RWPE2 (cell line): Measurements from ENCODE around the gene EXOSC9.

Experiments used
- ATAC-seq: fragments of 200-7000 bp; cut with Tn5 transposase; 3 replicates; pipeline ENCODE4 v1.9.1; 2021; ENCODE audit warnings: low read depth
- DNase-seq: peaks from one replicate; pipeline ENCODE4 v3.0.0-alpha.2; 2020; ENCODE audit warnings: low spot score
- H3K27ac ChIP-seq: fragments of 450-650 bp; 2 replicates; pipeline ENCODE4 v1.5.1; 2017; ENCODE audit warnings: mild to moderate bottlenecking; ENCODE audit not compliant: poor library complexity, severe bottlenecking
- H3K27me3 ChIP-seq: fragments of 250-450 bp; sonication (Bioruptor Pico); 2 replicates; pipeline ENCODE4 v1.5.1; 2021; ENCODE audit warnings: mild to moderate bottlenecking, moderate library complexity; ENCODE audit not compliant: insufficient read depth, poor library complexity, severe bottlenecking
- H3K36me3 ChIP-seq: fragments of 250-450 bp; sonication (Bioruptor Pico); 2 replicates; pipeline ENCODE4 v1.5.1; 2020; ENCODE audit warnings: low read depth, mild to moderate bottlenecking, moderate library complexity
- H3K4me1 ChIP-seq: fragments of 250-450 bp; sonication (Bioruptor Pico); 2 replicates; pipeline ENCODE4 v1.5.1; 2021; ENCODE audit warnings: mild to moderate bottlenecking, moderate library complexity; ENCODE audit not compliant: insufficient read depth, poor library complexity, severe bottlenecking
- H3K4me3 ChIP-seq: fragments of 250-450 bp; sonication (Bioruptor Pico); 2 replicates; pipeline ENCODE4 v1.5.1; 2021; ENCODE audit warnings: mild to moderate bottlenecking, moderate library complexity; ENCODE audit not compliant: severe bottlenecking
- H3K9me3 ChIP-seq: fragments of 250-450 bp; sonication (Bioruptor Pico); 2 replicates; pipeline ENCODE4 v1.5.1; 2021; ENCODE audit warnings: mild to moderate bottlenecking, moderate library complexity; ENCODE audit not compliant: severe bottlenecking
- CTCF ChIP-seq: fragments of 450-650 bp; IDR thresholded peaks from one replicate; pipeline ENCODE4 v1.5.1; 2017; ENCODE audit warnings: mild to moderate bottlenecking, moderate library complexity; ENCODE audit not compliant: poor library complexity, severe bottlenecking

The EXOSC9 gene

DNA sequence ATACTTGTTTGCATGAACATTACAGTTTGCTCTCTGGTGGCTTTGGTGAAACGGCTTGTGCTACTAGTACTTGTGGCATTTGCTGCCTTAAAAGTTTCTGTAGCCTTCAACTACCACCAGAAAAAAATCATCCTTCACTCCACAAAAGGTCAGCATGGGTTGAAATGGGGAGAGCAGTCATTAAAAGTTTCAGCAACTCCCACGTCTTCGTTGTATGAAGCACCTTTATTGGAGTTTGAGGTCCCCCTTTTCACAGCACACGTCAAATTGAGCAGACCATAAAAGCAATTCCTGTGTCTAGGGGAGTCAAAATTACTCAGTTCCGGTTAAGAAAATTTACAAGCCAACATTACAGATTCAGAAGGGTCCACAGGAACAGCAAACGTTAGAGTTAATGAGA, 45.5 kb downstream of the EXOSC9 start:
- Histone ChIP-seq H3K4me1 (no peaks in the 10 kb centered on the region), H3K36me3 (peaks cover 53% of the 10 kb centered on the region), H3K27me3 (no peaks in the 10 kb centered on the region), H3K4me3 (no peak overlapping the region), H3K27ac (no peak overlapping the region), H3K9me3 (no peaks in the 10 kb centered on the region)
- TF ChIP-seq CTCF: no peak
- no peak for DNase-seq
- ATAC-seq: no peak

DNA sequence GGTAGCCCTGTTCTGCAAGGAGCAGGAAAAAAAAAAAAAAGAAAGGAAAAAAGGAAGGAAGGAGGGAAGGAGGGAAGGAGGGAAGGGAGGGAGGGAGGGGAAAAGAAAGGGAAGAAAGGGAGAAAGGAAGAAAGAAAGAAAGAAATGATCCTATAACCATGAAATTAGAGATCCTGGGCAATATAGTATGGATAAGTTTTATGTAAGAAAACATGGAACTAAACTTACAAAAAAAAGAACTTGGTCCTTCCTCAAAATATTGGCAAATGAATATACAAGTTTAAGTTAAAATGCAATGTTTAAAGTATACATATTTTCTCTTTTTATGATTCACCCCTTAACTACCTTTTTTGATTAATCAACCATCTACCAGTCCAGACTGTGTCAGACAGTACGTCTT, 50.2 kb downstream of the EXOSC9 start:
- Histone ChIP-seq H3K4me3 (no peak overlapping the region), H3K4me1 (no peaks in the 10 kb centered on the region), H3K36me3 (peaks cover 52% of the 10 kb centered on the region), H3K27me3 (no peaks in the 10 kb centered on the region), H3K27ac (no peak overlapping the region), H3K9me3 (no peaks in the 10 kb centered on the region)
- DNase-seq: no peak
- ATAC-seq: no peak
- TF ChIP-seq CTCF: no peak

DNA sequence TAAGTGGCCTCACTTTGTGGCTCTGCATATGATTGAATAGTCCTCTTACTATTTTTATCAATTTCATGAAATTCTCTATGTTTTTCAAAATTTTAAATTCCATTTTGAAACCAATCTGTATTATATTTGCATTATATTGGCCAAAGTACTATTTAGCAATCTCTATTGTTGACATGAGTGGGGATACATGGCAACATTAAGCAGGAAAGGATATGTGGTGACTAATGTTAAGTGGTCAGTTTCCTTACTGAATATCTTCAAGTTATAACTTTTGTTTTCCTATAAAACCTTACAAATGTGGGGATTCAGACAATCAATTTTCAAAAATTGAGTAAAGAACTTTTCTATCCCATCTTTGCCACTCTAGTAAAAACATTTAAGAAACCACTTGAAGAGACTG, 59.0 kb downstream of the EXOSC9 start:
- no peaks in the 10 kb centered on the region for H3K27me3 ChIP-seq
- H3K27ac ChIP-seq: no peak overlapping the region
- H3K4me3 ChIP-seq: no peak overlapping the region
- no peaks in the 10 kb centered on the region for H3K4me1 ChIP-seq
- DNase-seq: no peak
- H3K36me3 ChIP-seq: peaks cover 67% of the 10 kb centered on the region
- TF ChIP-seq CTCF: no peak
- no peaks in the 10 kb centered on the region for H3K9me3 ChIP-seq
- ATAC-seq: no peak

DNA sequence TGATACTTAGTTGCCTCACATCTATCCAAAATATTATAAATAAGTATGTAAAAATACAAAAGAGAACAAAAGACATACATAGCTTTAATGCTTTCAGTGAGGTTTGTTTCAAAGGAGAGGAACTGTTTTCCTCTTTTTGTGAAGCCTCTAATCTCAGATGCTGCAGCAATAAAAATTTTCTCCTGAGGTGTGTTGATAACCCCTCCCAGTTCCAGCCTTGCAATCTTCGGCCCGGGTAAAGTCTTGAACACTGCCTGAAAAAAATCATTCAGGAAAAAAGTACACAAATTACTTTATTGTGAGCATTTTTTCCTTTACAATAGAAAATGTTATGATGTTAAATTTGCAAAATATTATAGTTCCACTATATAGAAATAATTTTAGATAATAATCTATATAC, 60.3 kb downstream of the EXOSC9 start:
- no peak for DNase-seq
- no peaks in the 10 kb centered on the region for H3K9me3 ChIP-seq
- no peak overlapping the region for H3K4me3 ChIP-seq
- no peak overlapping the region for H3K27ac ChIP-seq
- no peak for TF ChIP-seq CTCF
- H3K27me3 ChIP-seq: no peaks in the 10 kb centered on the region
- H3K4me1 ChIP-seq: no peaks in the 10 kb centered on the region
- no peak for ATAC-seq
- peaks cover 68% of the 10 kb centered on the region for H3K36me3 ChIP-seq

GRCh38 chr4:121863799-121864198, 62.7 kb downstream of the EXOSC9 start:
- ATAC-seq (no peak), DNase-seq (no peak)
- no peaks in the 10 kb centered on the region for H3K27me3 ChIP-seq
- H3K27ac ChIP-seq: no peak overlapping the region
- no peak for TF ChIP-seq CTCF
- no peak overlapping the region for H3K4me3 ChIP-seq
- no peaks in the 10 kb centered on the region for H3K4me1 ChIP-seq
- no peaks in the 10 kb centered on the region for H3K9me3 ChIP-seq
- peaks cover 75% of the 10 kb centered on the region for H3K36me3 ChIP-seq
